Measurements from ENCODE around the gene GBF1.
A peak's percentile ranks its signal among the peaks of the same experiment; 100 is the strongest.

GBF1 gene

DNA sequence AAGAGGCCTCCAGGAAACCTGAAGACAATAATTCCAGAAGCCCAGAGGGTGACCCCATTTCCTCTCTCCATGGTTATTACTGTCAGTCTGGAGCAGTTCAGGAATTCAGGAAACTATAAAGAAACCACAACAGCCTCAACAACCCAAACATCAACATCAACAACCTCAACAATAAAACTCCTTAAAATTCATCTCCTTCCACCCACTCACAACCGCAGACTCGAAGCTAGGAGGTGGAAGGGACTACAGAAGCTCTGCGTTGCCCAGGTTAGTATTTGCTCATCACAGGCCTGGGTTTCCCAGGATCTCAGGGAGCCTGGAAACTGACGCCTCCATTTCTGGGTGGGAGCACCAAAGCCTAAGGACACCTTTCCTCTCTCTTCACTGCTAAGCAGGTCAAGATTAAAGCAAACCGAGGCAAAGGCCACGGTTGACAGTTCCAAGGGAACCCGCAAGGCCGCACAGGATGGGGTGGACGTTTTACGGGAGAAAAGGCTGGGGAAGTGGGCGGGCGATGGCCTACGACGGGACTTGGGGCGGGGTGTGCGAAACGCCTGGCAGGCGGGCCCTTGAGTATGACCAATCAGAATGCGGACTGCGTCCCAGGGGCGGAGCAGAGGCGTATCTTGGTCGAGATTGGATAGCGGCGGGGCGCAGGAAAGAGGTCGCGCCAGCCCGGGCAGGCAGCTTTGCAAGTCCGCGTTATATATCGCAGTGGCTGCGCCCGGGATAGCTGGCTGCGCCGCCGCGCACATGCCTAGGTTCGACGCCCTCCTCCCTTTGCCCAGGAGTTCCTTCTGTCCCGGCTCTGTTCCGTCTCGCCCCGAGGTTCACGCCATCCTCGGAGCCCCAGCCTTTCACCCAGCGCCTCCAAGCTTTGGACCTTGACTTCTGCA, 19.4 kb upstream of the GBF1 start, which contains the start of gene ELOVL3:
ELOVL3 (plus strand) TSS at position 654 of the 896 bp plus-strand sequence. CDS start 250 bp downstream, outside the sequence.
- Histone ChIP-seq H3K27me3 (ENCODE audit: insufficient read depth, low read length) (peaks cover 33% of the 10 kb centered on the region), H3K9me3 (ENCODE audit: low read length) (no peaks in the 10 kb centered on the region), H3K36me3 (ENCODE audit: insufficient read depth, low read length) (no peaks in the 10 kb centered on the region), H3K4me1 (ENCODE audit: insufficient read depth, low read length) (peaks cover 8% of the 10 kb centered on the region), H2AFZ (ENCODE audit: low read depth, low read length) (peak within 1 kb of the TSS; percentile 67), H3K4me3 (ENCODE audit: low read length) (peak within 1 kb of the TSS; percentile 56)

DNA sequence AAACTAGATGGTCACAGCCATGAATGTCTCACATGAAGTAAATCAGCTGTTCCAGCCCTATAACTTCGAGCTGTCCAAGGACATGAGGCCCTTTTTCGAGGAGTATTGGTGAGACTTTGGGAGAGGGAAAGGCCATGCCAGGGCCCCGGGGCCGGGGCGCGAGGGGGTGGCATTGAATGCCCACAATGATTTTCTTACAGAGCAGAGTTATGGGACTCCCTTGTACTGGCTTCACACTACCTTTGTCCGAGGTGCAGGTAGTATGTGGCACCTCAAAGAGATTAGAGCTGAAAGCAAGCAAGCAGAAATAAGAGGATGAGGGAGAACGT, 18.8 kb upstream of the GBF1 start:
- H3K27me3 ChIP-seq (ENCODE audit: insufficient read depth, low read length), result peaks cover 39% of the 10 kb centered on the region
- no peaks in the 10 kb centered on the region for H3K9me3 ChIP-seq (ENCODE audit: low read length)
- H3K4me3 ChIP-seq (ENCODE audit: low read length), result peak overlapping the region; percentile 26
- H3K4me1 ChIP-seq (ENCODE audit: insufficient read depth, low read length), result peaks cover 8% of the 10 kb centered on the region
- no peaks in the 10 kb centered on the region for H3K36me3 ChIP-seq (ENCODE audit: insufficient read depth, low read length)
- peak overlapping the region; percentile 67 for H2AFZ ChIP-seq (ENCODE audit: low read depth, low read length)

DNA sequence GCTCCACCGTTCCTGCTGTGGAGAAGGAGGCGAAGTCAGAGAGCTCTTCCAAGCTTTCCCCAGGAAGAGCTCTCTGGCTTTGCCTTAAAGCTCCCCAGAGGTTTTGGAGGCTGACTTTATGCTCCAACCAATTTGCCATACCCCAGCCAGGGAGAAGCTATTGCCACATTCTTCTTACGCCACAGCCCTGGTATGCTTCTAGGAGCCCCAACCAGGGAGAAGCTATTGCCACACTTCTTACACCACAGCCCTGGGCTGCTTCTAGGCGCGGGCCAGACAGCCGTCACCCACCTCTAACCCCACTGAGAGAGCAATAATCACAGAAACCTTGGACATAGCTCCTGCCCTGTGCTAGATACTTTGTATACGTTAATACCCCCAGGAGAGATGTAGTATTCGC, 18.3 kb upstream of the GBF1 start:
- H2AFZ ChIP-seq (ENCODE audit: low read depth, low read length), result no peak overlapping the region
- peaks cover 8% of the 10 kb centered on the region for H3K4me1 ChIP-seq (ENCODE audit: insufficient read depth, low read length)
- no peaks in the 10 kb centered on the region for H3K36me3 ChIP-seq (ENCODE audit: insufficient read depth, low read length)
- H3K4me3 ChIP-seq (ENCODE audit: low read length), result no peak overlapping the region
- H3K27me3 ChIP-seq (ENCODE audit: insufficient read depth, low read length), result peaks cover 45% of the 10 kb centered on the region
- H3K9me3 ChIP-seq (ENCODE audit: low read length), result no peaks in the 10 kb centered on the region

- Histone ChIP-seq H3K4me1 (ENCODE audit: insufficient read depth, low read length) (peaks cover 13% of the 10 kb centered on the region), H2AFZ (ENCODE audit: low read depth, low read length) (no peak overlapping the region), H3K36me3 (ENCODE audit: insufficient read depth, low read length) (no peaks in the 10 kb centered on the region), H3K4me3 (ENCODE audit: low read length) (peak overlapping the region; percentile 1), H3K27me3 (ENCODE audit: insufficient read depth, low read length) (peaks cover 67% of the 10 kb centered on the region), H3K9me3 (ENCODE audit: low read length) (no peaks in the 10 kb centered on the region)
These were observed 15.5 kb upstream of the GBF1 start for GRCh38 chr10:102229810-102230263.

DNA sequence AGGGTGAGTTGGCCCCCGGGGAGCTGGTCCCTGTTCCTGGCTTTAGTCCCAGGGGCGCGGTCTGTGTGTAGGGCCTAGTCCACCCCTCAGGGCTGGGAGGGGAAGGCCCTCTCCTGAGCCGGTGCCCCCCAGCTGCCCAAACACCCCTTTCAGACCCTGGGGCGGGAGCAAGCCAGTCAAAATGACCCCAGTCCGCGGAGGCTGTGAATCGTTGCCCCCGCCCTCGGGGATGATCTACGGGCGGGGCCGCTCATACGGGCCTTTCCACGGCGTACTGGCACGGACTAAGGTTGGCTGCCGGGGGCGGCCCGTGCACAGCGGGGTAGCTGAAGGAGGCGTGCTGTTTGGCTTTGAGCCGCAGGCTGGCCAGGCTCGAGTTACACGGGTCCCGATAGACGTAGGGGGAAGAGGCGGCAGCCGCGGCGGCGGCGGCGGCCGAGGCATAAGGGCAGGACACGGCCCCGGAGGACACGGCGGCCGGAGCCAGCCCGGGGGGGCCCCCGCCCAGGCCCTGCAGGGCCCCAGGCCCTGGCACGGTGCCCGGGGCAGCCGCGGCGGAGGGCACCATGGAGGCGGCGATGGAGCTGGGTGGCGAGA, 15.0 kb upstream of the GBF1 start:
- Histone ChIP-seq H3K4me3 (ENCODE audit: low read length) (peak overlapping the region; percentile 1), H3K27me3 (ENCODE audit: insufficient read depth, low read length) (peaks cover 71% of the 10 kb centered on the region), H3K4me1 (ENCODE audit: insufficient read depth, low read length) (peaks cover 16% of the 10 kb centered on the region)

GRCh38 chr10:102230861-102231356, 14.4 kb upstream of the GBF1 start:
- Histone ChIP-seq H3K27me3 (ENCODE audit: insufficient read depth, low read length) (peaks cover 76% of the 10 kb centered on the region), H3K4me3 (ENCODE audit: low read length) (peak overlapping the region; percentile 1), H3K9me3 (ENCODE audit: low read length) (no peaks in the 10 kb centered on the region), H3K36me3 (ENCODE audit: insufficient read depth, low read length) (no peaks in the 10 kb centered on the region), H3K4me1 (ENCODE audit: insufficient read depth, low read length) (peaks cover 10% of the 10 kb centered on the region), H2AFZ (ENCODE audit: low read depth, low read length) (peak overlapping the region; percentile 37)

More for the DNA sequence above, 15.0 kb upstream of the GBF1 start:
- Histone ChIP-seq H3K9me3 (ENCODE audit: low read length) (no peaks in the 10 kb centered on the region), H2AFZ (ENCODE audit: low read depth, low read length) (peak overlapping the region; percentile 37), H3K36me3 (ENCODE audit: insufficient read depth, low read length) (no peaks in the 10 kb centered on the region)

- H3K4me3 ChIP-seq (ENCODE audit: low read length), result no peak overlapping the region
- H3K27me3 ChIP-seq (ENCODE audit: insufficient read depth, low read length), result peaks cover 83% of the 10 kb centered on the region
These were observed 13.7 kb upstream of the GBF1 start for GRCh38 chr10:102231357-102232318.

DNA sequence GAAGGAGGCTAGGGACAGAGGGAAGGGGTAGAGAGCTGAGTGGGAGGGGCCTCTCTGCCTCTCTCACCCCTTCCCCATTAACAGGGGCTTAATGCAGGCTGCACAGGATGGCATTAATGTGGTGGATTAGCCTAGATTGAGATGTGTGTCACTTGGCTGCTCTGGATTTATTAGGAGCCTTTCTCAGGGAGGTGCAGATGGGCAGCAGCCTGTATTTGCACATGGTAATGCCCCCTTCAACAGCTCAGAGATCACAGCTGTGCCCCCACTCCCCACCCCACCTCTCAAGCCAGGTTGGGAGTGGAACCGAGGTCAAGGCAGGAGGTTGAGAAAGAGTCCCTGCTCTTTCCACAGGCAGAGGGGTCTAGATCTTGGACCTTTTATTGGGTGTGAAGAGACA, 11.3 kb upstream of the GBF1 start:
- Histone ChIP-seq H3K4me3 (ENCODE audit: low read length) (no peak overlapping the region), H3K27me3 (ENCODE audit: insufficient read depth, low read length) (peaks cover 84% of the 10 kb centered on the region)

More at GRCh38 chr10:102231357-102232318, 13.7 kb upstream of the GBF1 start:
- Histone ChIP-seq H3K9me3 (ENCODE audit: low read length) (no peaks in the 10 kb centered on the region), H2AFZ (ENCODE audit: low read depth, low read length) (no peak overlapping the region), H3K36me3 (ENCODE audit: insufficient read depth, low read length) (no peaks in the 10 kb centered on the region), H3K4me1 (ENCODE audit: insufficient read depth, low read length) (peaks cover 10% of the 10 kb centered on the region)

GRCh38 chr10:102234888-102235597, 10.3 kb upstream of the GBF1 start:
- Histone ChIP-seq H3K4me1 (ENCODE audit: insufficient read depth, low read length) (peaks cover 10% of the 10 kb centered on the region), H3K9me3 (ENCODE audit: low read length) (no peaks in the 10 kb centered on the region), H3K36me3 (ENCODE audit: insufficient read depth, low read length) (no peaks in the 10 kb centered on the region), H3K4me3 (ENCODE audit: low read length) (no peak overlapping the region), H2AFZ (ENCODE audit: low read depth, low read length) (no peak overlapping the region), H3K27me3 (ENCODE audit: insufficient read depth, low read length) (peaks cover 92% of the 10 kb centered on the region)

More for the DNA sequence above, 11.3 kb upstream of the GBF1 start:
- H3K4me1 ChIP-seq (ENCODE audit: insufficient read depth, low read length), result peaks cover 10% of the 10 kb centered on the region
- no peaks in the 10 kb centered on the region for H3K36me3 ChIP-seq (ENCODE audit: insufficient read depth, low read length)
- H3K9me3 ChIP-seq (ENCODE audit: low read length), result no peaks in the 10 kb centered on the region
- H2AFZ ChIP-seq (ENCODE audit: low read depth, low read length), result no peak overlapping the region

DNA sequence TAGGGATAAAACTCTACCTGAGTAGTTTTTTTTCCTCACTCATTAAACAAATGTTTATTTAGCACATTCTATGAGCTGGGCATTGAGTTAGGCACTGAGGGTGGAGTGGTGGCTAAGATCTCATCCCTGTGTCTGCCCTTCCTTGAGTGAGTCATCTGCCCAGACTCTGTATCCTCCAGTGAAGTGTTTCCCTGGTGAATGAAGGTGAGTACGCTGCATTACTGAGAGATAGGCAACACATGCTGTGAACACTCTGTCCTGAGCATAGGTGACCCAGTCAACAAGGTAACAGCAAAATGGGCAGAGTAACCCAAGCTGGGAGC, 9.8 kb upstream of the GBF1 start:
- no peak overlapping the region for H3K4me3 ChIP-seq (ENCODE audit: low read length)
- H3K9me3 ChIP-seq (ENCODE audit: low read length), result no peaks in the 10 kb centered on the region
- H3K27me3 ChIP-seq (ENCODE audit: insufficient read depth, low read length), result peaks cover 92% of the 10 kb centered on the region
- H2AFZ ChIP-seq (ENCODE audit: low read depth, low read length), result no peak overlapping the region
- no peaks in the 10 kb centered on the region for H3K36me3 ChIP-seq (ENCODE audit: insufficient read depth, low read length)
- H3K4me1 ChIP-seq (ENCODE audit: insufficient read depth, low read length), result peaks cover 12% of the 10 kb centered on the region

DNA sequence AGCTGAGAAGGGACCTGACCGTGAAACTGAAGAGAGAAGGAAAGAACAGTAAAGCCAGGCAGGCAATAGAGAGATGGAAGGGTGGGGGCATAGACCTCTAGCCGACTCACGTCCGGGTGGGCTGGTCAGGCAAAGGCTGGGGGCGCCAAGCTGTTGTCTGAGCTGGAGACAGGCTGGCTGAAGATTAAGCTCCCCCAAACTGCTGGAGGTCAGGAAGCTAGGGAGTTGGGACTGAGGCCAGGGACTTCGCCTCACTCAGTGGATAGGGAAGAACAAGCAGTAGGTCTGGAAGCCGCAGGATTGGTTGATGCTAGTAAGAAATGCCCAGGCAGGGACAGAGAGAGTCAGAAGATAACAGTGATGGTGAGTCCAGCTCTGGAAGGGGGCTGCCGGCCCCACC, 9.3 kb upstream of the GBF1 start:
- Histone ChIP-seq H3K4me3 (ENCODE audit: low read length) (no peak overlapping the region), H3K4me1 (ENCODE audit: insufficient read depth, low read length) (peaks cover 16% of the 10 kb centered on the region), H3K9me3 (ENCODE audit: low read length) (no peaks in the 10 kb centered on the region), H3K27me3 (ENCODE audit: insufficient read depth, low read length) (peaks cover 92% of the 10 kb centered on the region), H2AFZ (ENCODE audit: low read depth, low read length) (no peak overlapping the region), H3K36me3 (ENCODE audit: insufficient read depth, low read length) (no peaks in the 10 kb centered on the region)

DNA sequence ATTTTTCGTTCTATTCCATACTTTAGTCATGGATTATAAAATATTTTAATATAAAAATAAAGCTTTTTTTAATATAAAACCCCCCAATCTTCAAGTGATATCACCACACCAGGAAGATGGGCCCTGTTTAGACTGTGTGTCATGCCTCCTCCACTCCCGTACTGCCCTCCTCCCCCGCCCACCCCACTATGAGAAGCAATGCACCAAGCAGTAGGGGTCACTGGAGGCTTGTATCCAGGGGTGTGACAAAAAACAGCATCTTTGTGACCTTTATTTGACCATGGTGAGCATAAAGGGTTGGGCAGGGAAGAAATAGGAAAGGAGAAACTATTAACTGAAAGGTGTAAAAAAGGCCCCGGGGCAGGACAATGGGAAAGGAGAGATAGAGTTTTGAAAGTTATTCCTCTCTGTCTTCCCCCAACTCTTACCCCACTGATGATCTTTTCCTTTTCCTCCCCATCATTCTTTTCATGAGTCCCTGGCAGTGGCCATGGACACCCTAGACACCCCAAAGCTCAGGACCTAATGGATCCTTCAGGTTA, 7.5 kb upstream of the GBF1 start:
- Histone ChIP-seq H2AFZ (ENCODE audit: low read depth, low read length) (no peak overlapping the region), H3K4me3 (ENCODE audit: low read length) (no peak overlapping the region), H3K27me3 (ENCODE audit: insufficient read depth, low read length) (peaks cover 86% of the 10 kb centered on the region), H3K36me3 (ENCODE audit: insufficient read depth, low read length) (no peaks in the 10 kb centered on the region), H3K4me1 (ENCODE audit: insufficient read depth, low read length) (peaks cover 23% of the 10 kb centered on the region), H3K9me3 (ENCODE audit: low read length) (no peaks in the 10 kb centered on the region)
